Measurements from ENCODE around the gene NRCAM. TPM values are rescaled to one million over a fixed set of nuclear protein-coding genes. Genes with fewer than 3 reads are reported as not detected.

NRCAM gene
- polyA plus RNA-seq, 2 of the 4 experiments (the other 2 are of a cell fraction): 129 to 210 TPM

DNA sequence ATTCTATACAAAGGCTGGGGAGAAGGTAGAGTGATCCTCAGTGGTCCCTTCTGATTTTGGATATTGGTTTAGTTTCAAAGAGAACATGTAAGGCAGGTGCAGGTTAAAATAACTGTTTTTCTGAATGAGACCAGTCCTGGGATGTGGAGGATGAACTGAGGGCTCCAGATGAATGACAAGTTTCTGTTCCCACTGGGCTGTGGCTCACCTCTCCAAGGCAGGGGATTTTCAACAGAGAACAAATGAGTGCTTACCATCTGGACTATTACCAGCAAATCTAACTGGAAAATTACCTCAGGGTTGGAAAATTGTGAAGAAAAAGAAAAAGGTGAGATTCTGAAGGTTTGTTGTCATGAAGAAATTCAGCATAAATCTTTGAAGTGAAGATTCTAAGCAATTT, 334.1 kb downstream of the NRCAM start:
- CTCF ChIA-PET: interaction anchor here (0.7 to 2.9 kb wide), 2 partner anchors 24 to 36 kb away, joined by 3 to 9 read pairs; no protein-coding TSS in a partner anchor

DNA sequence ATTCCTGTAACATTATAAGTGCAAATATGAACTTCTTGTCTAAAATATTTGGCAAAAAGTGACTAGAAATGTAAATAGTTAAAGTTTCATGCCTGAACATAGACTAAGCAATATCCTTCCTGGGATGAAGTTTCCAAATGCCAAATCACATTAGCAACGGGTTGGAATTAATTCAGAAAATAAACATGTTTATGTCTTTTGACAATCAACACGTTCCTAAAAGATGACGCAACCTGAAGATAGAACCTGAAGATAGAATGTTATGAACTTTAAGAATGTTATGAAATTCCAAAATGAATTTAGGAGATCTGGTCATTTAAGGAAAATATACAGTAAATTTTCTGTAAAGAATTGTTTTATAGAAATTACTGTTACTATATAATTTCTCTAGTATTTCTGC, 335.3 kb downstream of the NRCAM start:
- FAIRE-seq: no peak

More for the DNA sequence above, 334.1 kb downstream of the NRCAM start:
- FAIRE-seq (no peak), ATAC-seq (no peak), DNase-seq (ENCODE audit: low read depth in 1 of 2, low spot score in 1 of 2) (no peak)
- POLR2A ChIA-PET: no interaction called here
- Histone ChIP-seq H3K4me3 (no peak overlapping the region), H3K27ac (no peak overlapping the region), H3K9me3 (no peaks in the 10 kb centered on the region), H3K4me1 (no peaks in the 10 kb centered on the region), H3K4me2 (no peak overlapping the region)
- no peak for TF ChIP-seq EHF (CRISPR knock-in tag; IDR thresholded peaks at IDR 0.05)
- no peak for TF ChIP-seq HOXA7 (CRISPR knock-in tag; IDR thresholded peaks at IDR 0.05)

DNA sequence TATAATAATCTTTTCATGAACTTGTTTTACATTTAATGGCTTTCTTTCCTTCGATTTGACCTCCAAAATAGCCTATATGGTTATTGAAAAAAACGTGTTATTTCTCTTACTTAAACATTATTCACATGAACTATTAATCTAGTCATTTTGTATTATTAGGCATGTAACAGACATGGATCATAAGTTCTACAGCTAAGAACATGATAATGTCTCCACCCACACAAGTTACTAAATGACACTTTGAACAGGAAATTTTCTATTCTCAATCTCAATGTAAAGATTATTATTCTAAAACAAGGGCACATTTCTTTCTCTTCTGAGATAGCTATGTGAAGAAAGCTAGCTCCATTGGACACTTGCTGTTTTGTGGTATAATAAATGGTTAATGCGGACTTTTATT, 336.0 kb downstream of the NRCAM start:
- Histone ChIP-seq H3K4me3 (no peak overlapping the region), H3K4me1 (no peaks in the 10 kb centered on the region), H3K27ac (no peak overlapping the region), H3K4me2 (no peak overlapping the region), H3K9me3 (no peaks in the 10 kb centered on the region)
- FAIRE-seq (no peak), ATAC-seq (no peak), DNase-seq (ENCODE audit: low read depth in 1 of 2, low spot score in 1 of 2) (no peak)
- 41% methylated on average over 3 of the region's 3 CpGs for WGBS (ENCODE audit: missing lambda C conversion rate)
- ChIA-PET CTCF (interaction anchor here (1.1 to 2.9 kb wide), 3 partner anchors 10 to 104 kb away, joined by 3 to 9 read pairs (median 4); no protein-coding TSS in a partner anchor), POLR2A (no interaction called here)
- TF ChIP-seq SMC3 (IDR thresholded peaks at IDR 0.05) (no peak), POLR2AphosphoS2 (conservative IDR thresholded peaks at IDR 0.05; ENCODE audit: low read length) (no peak)

More for the DNA sequence above, 335.3 kb downstream of the NRCAM start:
- Histone ChIP-seq H3K4me2 (no peak overlapping the region), H3K9me3 (no peaks in the 10 kb centered on the region), H3K4me3 (no peak overlapping the region), H3K27ac (no peak overlapping the region), H3K4me1 (no peaks in the 10 kb centered on the region)
- ChIA-PET POLR2A (no interaction called here), CTCF (interaction anchor here (0.7 to 2.9 kb wide), 3 partner anchors 26 to 117 kb away, joined by 3 to 9 read pairs (median 4); no protein-coding TSS in a partner anchor)
- TF ChIP-seq JUNB (IDR thresholded peaks at IDR 0.05) (no peak), FOXS1 (CRISPR knock-in tag; IDR thresholded peaks at IDR 0.05) (no peak), HOXA7 (CRISPR knock-in tag; IDR thresholded peaks at IDR 0.05) (no peak), POLR2AphosphoS2 (conservative IDR thresholded peaks at IDR 0.05; ENCODE audit: low read length) (no peak), HDAC2 (IDR thresholded peaks at IDR 0.05) (no peak), RAD21 (conservative IDR thresholded peaks at IDR 0.05 in 1 of 2, IDR thresholded peaks at IDR 0.05 in 1 of 2) (no peak), CBX8 (IDR thresholded peaks at IDR 0.05) (no peak), REST (IDR thresholded peaks at IDR 0.05) (no peak), POLR2A (IDR thresholded peaks at IDR 0.05; ENCODE audit: low read length) (no peak), HOXB5 (CRISPR knock-in tag; IDR thresholded peaks at IDR 0.05) (no peak), ZC3H11A (IDR thresholded peaks at IDR 0.05) (no peak), ZNF302 (CRISPR knock-in tag; IDR thresholded peaks at IDR 0.05) (no peak), NPAS2 (CRISPR knock-in tag; IDR thresholded peaks at IDR 0.05; ENCODE audit: borderline replicate concordance) (no peak), MAZ (IDR thresholded peaks at IDR 0.05; ENCODE audit: borderline replicate concordance, low read depth, low read length) (no peak), CHD2 (IDR thresholded peaks at IDR 0.05; ENCODE audit: low read length, partially characterized antibody) (no peak), SMC3 (IDR thresholded peaks at IDR 0.05) (no peak)
- TF ChIP-seq, protein P1, sequence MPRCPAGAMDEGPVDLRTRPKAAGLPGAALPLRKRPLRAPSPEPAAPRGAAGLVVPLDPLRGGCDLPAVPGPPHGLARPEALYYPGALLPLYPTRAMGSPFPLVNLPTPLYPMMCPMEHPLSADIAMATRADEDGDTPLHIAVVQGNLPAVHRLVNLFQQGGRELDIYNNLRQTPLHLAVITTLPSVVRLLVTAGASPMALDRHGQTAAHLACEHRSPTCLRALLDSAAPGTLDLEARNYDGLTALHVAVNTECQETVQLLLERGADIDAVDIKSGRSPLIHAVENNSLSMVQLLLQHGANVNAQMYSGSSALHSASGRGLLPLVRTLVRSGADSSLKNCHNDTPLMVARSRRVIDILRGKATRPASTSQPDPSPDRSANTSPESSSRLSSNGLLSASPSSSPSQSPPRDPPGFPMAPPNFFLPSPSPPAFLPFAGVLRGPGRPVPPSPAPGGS (IDR thresholded peaks at IDR 0.05): no peak
- no peak for DNase-seq (ENCODE audit: low read depth in 1 of 2, low spot score in 1 of 2)
- WGBS (ENCODE audit: missing lambda C conversion rate): 73% methylated on average over 3 of the region's 3 CpGs
- ATAC-seq: no peak
